Keratinocyte (primary cell): ENCODE results near the gene PCDHB6. TPM values are rescaled to one million over a fixed set of nuclear protein-coding genes. Genes with fewer than 3 reads are reported as not detected.
"Not testable (repeated sequence)": the region's sequence is repeated elsewhere in the genome, so short reads cannot be mapped to it uniquely, and the experiment has no call there.

Experiments used
- DNase-seq: peaks from one replicate; pipeline ENCODE4 v3.0.0-alpha.2; 2011; ENCODE audit warnings: low read depth, missing footprints, low spot score
- FAIRE-seq: peaks from 2 replicates; lab custom pipeline; 2011; peaks lifted over from hg19 to GRCh38; lab: Jason Lieb, UNC
- H2AFZ ChIP-seq: 2 replicates; pipeline ENCODE4 v1.6.0; 2012; ENCODE audit warnings: low read length, control low read depth, inconsistent platforms; ENCODE audit not compliant: control insufficient read depth
- H3K27ac ChIP-seq: 2 replicates; pipeline ENCODE4 v1.5.1; 2011; ENCODE audit warnings: low read length; ENCODE audit not compliant: control insufficient read depth, insufficient read depth
- H3K27me3 ChIP-seq: 3 replicates; pipeline ENCODE4 v1.6.0; 2011; ENCODE audit warnings: low read length; ENCODE audit not compliant: control insufficient read depth, insufficient read depth; ENCODE audit errors: extremely low read depth
- H3K36me3 ChIP-seq, 2 experiments: 2 replicates in 1 of 2; 3 replicates in 1 of 2; pipeline ENCODE4 v1.5.1; 2011; ENCODE audit warnings: low read length in 2 of 2, mild to moderate bottlenecking in 1 of 2; ENCODE audit not compliant: control insufficient read depth in 2 of 2, insufficient read depth in 2 of 2; ENCODE audit errors: extremely low read depth in 1 of 2
- H3K4me1 ChIP-seq: 3 replicates; pipeline ENCODE4 v1.5.1; 2011; ENCODE audit warnings: low read length; ENCODE audit not compliant: control insufficient read depth, insufficient read depth; ENCODE audit errors: extremely low read depth
- H3K4me2 ChIP-seq: 3 replicates; pipeline ENCODE4 v1.6.0; 2011; ENCODE audit warnings: low read depth, low read length; ENCODE audit not compliant: control insufficient read depth, insufficient read depth; ENCODE audit errors: extremely low read depth
- H3K4me3 ChIP-seq, 3 experiments: fragments of 200-600 bp in 1 of 3; sonication (generic) in 1 of 3; 2 replicates in 2 of 3; 3 replicates in 1 of 3; pipeline ENCODE4 v1.5.1; 2011 to 2016; ENCODE audit warnings: low read length in 3 of 3, mild to moderate bottlenecking in 3 of 3, control low read depth in 2 of 3, inconsistent platforms in 1 of 3, low read depth in 1 of 3, mixed read lengths in 1 of 3, mixed run types in 1 of 3, moderate library complexity in 1 of 3; ENCODE audit not compliant: control insufficient read depth in 2 of 3, insufficient read depth in 2 of 3; ENCODE audit errors: extremely low read depth in 1 of 3
- H3K79me2 ChIP-seq: 2 replicates; pipeline ENCODE4 v1.6.0; 2012; ENCODE audit warnings: low read length; ENCODE audit not compliant: control insufficient read depth, insufficient read depth
- H3K9ac ChIP-seq: 3 replicates; pipeline ENCODE4 v1.6.0; 2011; ENCODE audit warnings: low read length; ENCODE audit not compliant: control insufficient read depth, insufficient read depth; ENCODE audit errors: extremely low read depth
- H3K9me1 ChIP-seq: 3 replicates; pipeline ENCODE4 v1.6.0; 2011; ENCODE audit warnings: low read length; ENCODE audit not compliant: control insufficient read depth, insufficient read depth; ENCODE audit errors: extremely low read depth
- H3K9me3 ChIP-seq: 2 replicates; pipeline ENCODE4 v1.5.1; 2012; ENCODE audit warnings: low read depth, low read length; ENCODE audit not compliant: control insufficient read depth
- H4K20me1 ChIP-seq: 3 replicates; pipeline ENCODE4 v1.6.0; 2011; ENCODE audit warnings: low read length; ENCODE audit not compliant: control insufficient read depth, insufficient read depth; ENCODE audit errors: extremely low read depth
- EZH2 ChIP-seq: IDR thresholded peaks from one replicate; pipeline ENCODE4 v1.6.1; 2012; ENCODE audit warnings: inconsistent platforms, mild to moderate bottlenecking, low read length, moderate library complexity
- dilution Hi-C: fragments of 300-500 bp; cut with MboI; formaldehyde crosslinking; loops from one replicate; pipeline ENCODE4 v1.7.0; 2020; ENCODE audit warnings: low sequenced_read_pairs; ENCODE audit not compliant: extremely low pct_ligation_motif_present
- polyA plus RNA-seq, 5 experiments: library from polyadenylated mRNA; depleted of rRNA in 3 of 5; stranded (reverse) in 3 of 5; stranded (forward) in 1 of 5; unstranded in 1 of 5; fragments of >200 nt; gene quantifications; 1 replicate in 1 of 5; 2 replicates in 3 of 5; 3 replicates in 1 of 5; pipeline versions ENCODE4 v1.2.1 to v1.2.3, GENCODE V29; 2011 to 2012; ENCODE audit warnings: missing spikeins in 2 of 5, low read depth in 1 of 5, low replicate concordance in 1 of 5
- TF ChIP-seq, protein P1 (sequence below), 3 experiments: IDR thresholded peaks in 1 of 3; conservative IDR thresholded peaks in 1 of 3; optimal IDR thresholded peaks in 1 of 3; 2 replicates in 2 of 3; 3 replicates in 1 of 3; pipeline versions ENCODE3 to v1.5.1; 2011; ENCODE audit warnings: low read length in 3 of 3, mild to moderate bottlenecking in 3 of 3, moderate library complexity in 2 of 3, control low read depth in 1 of 3, inconsistent platforms in 1 of 3; ENCODE audit not compliant: insufficient read depth in 2 of 3; ENCODE audit errors: extremely low read depth in 1 of 3

Gene PCDHB6
- polyA plus RNA-seq, 1 donor (not counting 4 experiments of a cell fraction or from before 2014, with no cell fraction given), result 0.03 TPM

DNA sequence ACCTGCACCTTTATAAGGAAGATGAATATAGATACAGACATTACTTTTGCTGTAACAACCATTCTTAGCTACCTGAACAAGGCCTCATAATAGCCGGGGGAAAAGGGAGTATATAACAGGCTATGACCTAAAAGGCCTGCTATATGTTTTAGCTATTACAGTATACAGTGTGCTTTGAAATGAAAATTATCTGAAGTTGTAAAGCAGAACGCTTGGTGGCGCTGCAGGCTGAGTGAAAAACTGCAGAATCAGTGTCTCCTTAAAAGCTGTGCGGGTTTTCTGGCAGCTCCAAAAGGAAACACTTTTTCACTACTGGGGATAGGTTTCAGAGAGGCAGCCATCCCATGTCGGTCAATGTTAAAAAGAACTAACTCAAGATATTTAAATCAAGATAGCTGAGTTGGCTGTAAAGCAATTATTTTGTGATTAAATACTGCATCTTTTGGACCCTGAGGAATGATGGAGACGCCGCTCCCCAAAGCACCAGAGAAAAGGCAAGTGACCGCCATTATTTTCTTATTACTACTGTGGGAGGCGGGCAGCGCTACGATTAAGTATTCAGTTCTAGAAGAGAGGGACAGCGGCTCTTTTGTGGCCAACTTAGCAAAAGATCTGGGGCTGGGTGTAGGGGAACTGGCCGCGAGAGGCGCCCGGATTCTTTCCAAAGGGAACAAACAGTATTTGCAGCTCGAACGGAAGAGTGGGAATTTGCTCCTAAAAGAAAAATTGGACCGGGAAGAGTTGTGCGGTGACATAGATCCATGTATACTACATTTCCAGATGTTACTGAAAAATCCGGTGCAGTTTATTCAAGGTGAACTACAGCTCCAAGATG lies 5.9 kb downstream of the PCDHB6 start:
- Histone ChIP-seq H2AFZ (no peak overlapping the region), H3K36me3 (no peaks in the 10 kb centered on the region), H3K4me3 (no peak overlapping the region), H3K4me2 (no peak overlapping the region), H3K79me2 (no peaks in the 10 kb centered on the region), H3K9me1 (no peaks in the 10 kb centered on the region), H4K20me1 (no peaks in the 10 kb centered on the region), H3K4me1 (no peaks in the 10 kb centered on the region), H3K27ac (no peak overlapping the region), H3K27me3 (no peaks in the 10 kb centered on the region), H3K9ac (no peak overlapping the region), H3K9me3 (no peaks in the 10 kb centered on the region)
- DNase-seq (no peak), FAIRE-seq (no peak)
- dilution Hi-C loops, result no loop called here
- TF ChIP-seq EZH2, result no peak
- TF ChIP-seq, protein P1, sequence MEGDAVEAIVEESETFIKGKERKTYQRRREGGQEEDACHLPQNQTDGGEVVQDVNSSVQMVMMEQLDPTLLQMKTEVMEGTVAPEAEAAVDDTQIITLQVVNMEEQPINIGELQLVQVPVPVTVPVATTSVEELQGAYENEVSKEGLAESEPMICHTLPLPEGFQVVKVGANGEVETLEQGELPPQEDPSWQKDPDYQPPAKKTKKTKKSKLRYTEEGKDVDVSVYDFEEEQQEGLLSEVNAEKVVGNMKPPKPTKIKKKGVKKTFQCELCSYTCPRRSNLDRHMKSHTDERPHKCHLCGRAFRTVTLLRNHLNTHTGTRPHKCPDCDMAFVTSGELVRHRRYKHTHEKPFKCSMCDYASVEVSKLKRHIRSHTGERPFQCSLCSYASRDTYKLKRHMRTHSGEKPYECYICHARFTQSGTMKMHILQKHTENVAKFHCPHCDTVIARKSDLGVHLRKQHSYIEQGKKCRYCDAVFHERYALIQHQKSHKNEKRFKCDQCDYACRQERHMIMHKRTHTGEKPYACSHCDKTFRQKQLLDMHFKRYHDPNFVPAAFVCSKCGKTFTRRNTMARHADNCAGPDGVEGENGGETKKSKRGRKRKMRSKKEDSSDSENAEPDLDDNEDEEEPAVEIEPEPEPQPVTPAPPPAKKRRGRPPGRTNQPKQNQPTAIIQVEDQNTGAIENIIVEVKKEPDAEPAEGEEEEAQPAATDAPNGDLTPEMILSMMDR (optimal IDR thresholded peaks at IDR 0.05 in 1 of 3, IDR thresholded peaks at IDR 0.05 in 1 of 3, conservative IDR thresholded peaks at IDR 0.05 in 1 of 3; ENCODE audit: extremely low read depth in 1 of 3, insufficient read depth in 2 of 3, low read length in 3 of 3), result no peak

DNA sequence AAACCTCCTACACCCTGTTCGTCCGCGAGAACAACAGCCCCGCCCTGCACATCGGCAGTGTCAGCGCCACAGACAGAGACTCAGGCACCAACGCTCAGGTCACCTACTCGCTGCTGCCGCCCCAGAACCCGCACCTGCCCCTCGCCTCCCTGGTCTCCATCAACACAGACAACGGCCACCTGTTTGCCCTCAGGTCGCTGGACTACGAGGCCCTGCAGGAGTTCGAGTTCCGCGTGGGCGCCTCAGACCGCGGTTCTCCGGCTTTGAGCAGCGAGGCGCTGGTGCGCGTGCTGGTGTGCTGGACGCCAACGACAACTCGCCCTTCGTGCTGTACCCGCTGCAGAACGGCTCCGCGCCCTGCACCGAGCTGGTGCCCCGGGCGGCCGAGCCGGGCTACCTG lies 7.5 kb downstream of the PCDHB6 start:
- FAIRE-seq, dilution Hi-C loops, H3K9me3 ChIP-seq, H3K27me3 ChIP-seq, H3K9ac ChIP-seq, H3K4me3 ChIP-seq, H3K27ac ChIP-seq, H3K4me1 ChIP-seq, H3K9me1 ChIP-seq, DNase-seq, H2AFZ ChIP-seq, H3K4me2 ChIP-seq, H3K36me3 ChIP-seq, H3K79me2 ChIP-seq, H4K20me1 ChIP-seq: not testable (repeated sequence)

DNA sequence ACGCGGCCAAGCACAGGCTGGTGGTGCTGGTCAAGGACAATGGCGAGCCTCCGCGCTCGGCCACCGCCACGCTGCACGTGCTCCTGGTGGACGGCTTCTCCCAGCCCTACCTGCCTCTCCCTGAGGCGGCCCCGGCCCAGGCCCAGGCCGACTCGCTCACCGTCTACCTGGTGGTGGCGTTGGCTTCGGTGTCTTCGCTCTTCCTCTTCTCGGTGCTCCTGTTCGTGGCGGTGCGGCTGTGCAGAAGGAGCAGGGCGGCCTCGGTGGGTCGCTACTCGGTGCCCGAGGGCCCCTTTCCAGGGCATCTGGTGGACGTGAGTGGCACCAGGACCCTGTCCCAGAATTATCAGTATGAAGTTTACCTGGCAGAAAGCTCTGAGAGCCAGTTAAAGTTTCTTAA lies 8.0 kb downstream of the PCDHB6 start:
- not testable (repeated sequence) for H3K4me2 ChIP-seq, FAIRE-seq

More for the DNA sequence above, 8.0 kb downstream of the PCDHB6 start:
- H3K4me3 ChIP-seq, H3K27ac ChIP-seq, H3K79me2 ChIP-seq, H4K20me1 ChIP-seq, H2AFZ ChIP-seq, H3K36me3 ChIP-seq, DNase-seq, H3K9ac ChIP-seq, H3K9me3 ChIP-seq, H3K4me1 ChIP-seq, dilution Hi-C loops, H3K9me1 ChIP-seq, H3K27me3 ChIP-seq: not testable (repeated sequence)
